ENCODE data around the gene LHX5.

The LHX5 gene

DNA sequence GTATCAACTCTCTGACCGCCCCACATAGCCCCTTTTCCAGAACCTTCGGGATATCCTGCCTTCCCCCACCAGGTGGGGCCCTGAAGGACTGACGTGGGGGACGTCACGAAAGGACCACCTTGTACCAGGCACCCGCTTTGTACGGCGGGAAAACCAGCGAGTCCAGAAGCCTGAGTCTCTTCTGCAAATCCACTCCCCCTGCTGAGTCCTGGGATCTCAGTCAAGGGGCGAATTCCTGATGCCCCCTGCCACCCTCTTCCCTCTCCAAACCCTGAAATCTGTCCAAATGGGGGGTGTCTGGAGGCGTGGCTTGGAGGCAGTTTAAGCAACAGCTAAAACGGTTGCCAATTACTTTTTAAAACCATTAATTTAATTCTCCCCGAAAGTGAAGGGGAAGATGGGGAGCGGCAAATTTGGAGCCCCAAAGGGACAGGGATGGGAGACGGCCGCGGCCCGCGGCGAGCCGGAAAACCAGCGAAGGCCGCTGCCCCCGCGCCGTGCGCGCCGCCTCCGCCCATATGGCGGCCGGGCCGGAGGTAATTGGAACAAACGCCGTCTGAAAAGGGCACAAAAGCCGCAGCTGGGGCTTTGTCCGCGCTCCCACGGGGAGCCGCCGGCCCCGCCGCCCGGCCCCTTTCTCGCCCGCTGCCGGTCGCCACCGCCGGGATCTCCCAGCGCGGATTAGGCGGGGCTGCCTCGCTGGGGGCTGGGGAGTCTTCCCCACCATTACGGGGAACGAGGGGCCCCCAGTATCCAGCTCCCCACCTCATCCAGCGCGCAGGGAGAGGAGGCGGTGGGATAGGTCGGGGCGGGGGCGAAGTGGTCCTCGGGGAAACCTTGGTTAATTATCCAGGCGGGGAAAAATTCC is 6.6 kb downstream of the LHX5 start:
- no peak for DNase-seq

- no peak for DNase-seq
Observed at GRCh38 chr12:113464452-113464775, 7.3 kb downstream of the LHX5 start.

- no peak for DNase-seq
Observed at GRCh38 chr12:113463746-113464451, 7.8 kb downstream of the LHX5 start.

DNA sequence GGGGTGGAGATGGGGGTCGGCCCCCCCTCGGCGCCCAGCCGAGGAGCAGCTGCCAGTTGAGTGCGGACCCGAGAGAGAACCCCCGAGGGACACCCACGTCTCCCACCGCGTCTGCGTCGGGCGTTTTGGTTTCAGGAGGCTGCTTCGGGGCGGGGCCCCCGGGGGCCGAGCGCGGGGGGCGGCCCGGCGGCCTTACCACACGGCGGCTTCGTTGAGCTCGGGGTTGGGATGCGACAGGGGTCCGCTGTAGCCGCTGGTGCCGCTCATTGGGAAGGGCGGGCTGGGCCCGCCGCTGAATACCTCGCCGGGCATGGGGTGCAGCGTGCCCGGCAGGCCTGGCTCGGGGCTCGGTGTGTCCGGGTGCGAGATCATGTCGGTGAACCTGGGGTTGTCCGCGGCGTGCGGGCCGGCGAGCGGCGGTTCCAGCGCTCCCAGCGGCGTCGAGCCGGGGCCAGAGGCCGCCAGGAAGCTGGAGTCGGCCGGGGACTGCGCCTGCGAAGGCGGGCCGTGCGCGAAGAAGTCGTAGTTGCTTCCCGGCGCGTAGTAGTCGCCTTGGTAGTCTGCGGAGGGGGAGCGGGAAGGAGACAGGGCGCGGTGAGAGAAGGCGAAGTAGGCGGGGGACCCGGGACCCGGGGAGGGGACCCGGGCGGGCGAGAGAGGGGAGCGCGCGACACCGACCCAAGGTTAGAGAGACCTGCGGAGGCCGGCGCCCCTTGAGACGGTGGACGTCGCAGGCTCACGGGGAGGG is 8.5 kb downstream of the LHX5 start:
- DNase-seq: no peak

GRCh38 chr12:113462117-113462774 is 9.4 kb downstream of the LHX5 start:
- peak; percentile 75 for DNase-seq

GRCh38 chr12:113461666-113462065 is 10.0 kb downstream of the LHX5 start:
- peak; percentile 42 for DNase-seq

GRCh38 chr12:113459981-113460380 is 11.7 kb downstream of the LHX5 start:
- DNase-seq: no peak

GRCh38 chr12:113457710-113458109 is 14.0 kb downstream of the LHX5 start:
- DNase-seq: no peak

DNA sequence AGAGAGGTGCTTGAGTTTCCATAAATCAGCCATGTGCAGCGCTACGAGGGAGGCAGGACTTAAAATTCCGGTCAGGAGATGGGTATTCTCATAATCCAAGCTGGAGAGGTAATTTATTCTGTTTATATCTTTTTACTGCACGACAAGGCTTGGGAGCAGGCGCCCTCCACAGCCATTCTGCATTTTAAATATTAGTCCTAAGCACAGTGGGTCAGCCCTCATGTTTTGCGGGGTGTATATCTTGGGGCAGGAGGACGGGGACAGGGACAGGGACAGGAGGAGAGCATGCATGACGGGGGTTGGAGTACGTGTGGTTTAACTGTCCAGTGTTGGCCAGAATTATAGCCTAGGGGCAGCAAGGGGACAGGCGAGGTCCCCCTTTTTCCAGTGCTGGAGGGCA is 14.5 kb downstream of the LHX5 start:
- no peak for DNase-seq

GRCh38 chr12:113456761-113457160 is 14.9 kb downstream of the LHX5 start:
- no peak for DNase-seq

DNA sequence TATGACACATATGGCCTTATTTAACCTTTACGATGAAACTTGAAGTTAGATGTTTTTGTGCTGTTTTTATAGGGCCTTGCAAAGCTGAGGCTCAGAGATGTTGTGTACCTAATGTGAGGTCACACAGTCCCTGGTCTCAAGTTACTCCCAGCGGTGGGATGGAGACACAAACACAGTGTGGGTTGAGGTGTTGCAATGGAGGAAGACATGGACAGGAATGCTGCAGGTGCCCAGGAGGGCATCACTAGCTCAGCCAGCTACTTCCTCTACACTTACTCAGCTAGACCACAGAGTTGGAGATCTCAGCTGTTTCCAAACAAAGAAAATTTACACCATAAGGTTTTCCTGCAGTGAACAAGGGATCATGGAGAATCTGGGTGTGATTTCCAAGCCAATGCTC is 15.5 kb downstream of the LHX5 start:
- DNase-seq: no peak

- DNase-seq: no peak
Observed at GRCh38 chr12:113453330-113453729, 18.3 kb downstream of the LHX5 start.

GRCh38 chr12:113452458-113452857 is 19.2 kb downstream of the LHX5 start:
- DNase-seq: no peak

- no peak for DNase-seq
Observed at GRCh38 chr12:113449839-113450238, 21.8 kb downstream of the LHX5 start.

DNA sequence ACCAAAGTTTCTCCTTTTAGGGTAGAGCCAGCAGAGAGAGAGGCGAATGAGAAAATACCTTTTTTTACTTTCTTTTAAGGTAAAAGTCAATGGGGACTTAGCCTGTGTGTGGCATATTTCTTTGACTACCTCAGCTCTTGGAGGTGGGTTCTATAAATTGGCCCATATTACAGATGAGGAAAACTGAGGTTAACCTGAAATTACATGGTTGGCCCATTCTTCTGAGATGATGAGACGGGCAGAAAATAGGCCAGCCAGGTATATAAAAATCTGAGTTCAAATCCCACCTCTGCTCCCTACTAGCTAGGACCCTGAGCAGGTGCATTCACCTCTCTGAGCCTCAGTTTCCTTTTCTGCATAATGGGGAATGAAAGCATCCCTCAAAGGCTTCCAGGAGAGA is 22.4 kb downstream of the LHX5 start:
- no peak for DNase-seq

- DNase-seq: no peak
Observed at GRCh38 chr12:113448873-113449272, 22.8 kb downstream of the LHX5 start.

DNA sequence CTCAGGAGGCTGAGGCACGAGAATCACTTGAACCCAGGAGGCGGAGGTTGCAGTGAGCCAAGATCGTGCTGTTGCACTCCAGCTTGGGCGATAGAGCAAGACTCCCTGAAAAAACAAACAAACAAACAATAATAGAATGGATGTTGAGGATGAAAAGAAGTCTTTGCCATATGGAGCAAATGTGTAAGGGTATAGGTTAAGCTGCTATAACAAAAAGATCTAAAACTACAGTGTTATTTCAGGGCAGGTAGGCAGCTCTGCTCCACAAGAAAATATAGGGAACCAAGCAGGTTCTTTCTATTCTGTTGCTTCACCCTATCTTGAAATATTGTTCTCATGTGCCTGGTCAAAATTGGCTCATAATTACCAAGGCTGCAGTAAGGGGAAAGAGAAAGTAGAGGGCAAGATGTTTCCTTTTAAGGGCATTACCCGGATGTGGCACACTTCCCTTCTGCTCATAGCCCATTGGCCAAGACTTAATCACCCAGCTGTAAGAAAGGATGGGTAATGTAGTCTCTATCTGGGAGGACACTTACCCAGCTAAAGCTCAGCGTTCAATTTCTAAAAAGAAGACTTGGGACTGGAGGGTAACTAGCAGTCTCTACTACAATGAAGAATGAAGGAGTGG is 26.0 kb downstream of the LHX5 start:
- DNase-seq: no peak

- no peak for DNase-seq
Observed at GRCh38 chr12:113443030-113443539, 28.6 kb downstream of the LHX5 start.

DNA sequence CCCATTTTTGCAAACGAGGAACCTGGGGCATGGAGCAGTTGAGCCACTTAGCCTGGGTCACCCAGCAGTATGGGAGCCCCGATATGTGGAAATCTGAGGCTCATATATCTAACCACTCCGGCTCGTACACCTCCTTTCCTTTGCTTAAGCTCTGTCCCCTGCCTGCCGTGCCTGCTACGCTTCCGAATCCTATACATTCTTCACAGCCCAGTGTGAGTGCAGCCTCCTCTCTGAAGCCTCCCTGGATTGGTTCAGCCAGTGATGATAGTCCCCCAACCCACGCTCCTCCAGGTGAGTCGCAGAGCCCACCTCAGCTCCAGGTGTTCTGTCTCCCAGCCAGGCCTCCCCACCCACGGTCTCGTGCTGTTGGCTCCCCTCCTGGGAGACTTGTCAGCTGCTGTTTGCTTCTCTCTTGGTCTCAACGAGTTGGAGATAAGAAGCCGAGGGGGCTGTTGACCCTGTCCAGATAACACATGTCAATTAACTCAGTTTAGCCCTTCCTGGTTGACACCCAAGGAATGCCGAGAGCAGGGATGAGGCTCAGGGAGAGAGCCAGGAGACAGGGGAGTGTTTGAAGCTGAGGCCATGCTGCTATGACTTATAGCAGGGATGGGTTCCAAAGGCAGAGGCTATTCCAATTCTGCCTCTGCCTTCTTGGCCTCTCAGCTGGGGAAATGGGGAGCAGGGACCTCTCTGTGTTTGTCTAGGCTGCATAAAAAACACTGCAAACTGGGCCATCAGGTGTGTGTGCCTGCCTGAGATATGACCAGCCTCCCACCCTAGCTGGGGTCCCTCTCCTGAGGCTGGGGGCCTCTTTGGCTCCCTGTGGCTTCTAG is 30.5 kb downstream of the LHX5 start:
- no peak for DNase-seq

DNA sequence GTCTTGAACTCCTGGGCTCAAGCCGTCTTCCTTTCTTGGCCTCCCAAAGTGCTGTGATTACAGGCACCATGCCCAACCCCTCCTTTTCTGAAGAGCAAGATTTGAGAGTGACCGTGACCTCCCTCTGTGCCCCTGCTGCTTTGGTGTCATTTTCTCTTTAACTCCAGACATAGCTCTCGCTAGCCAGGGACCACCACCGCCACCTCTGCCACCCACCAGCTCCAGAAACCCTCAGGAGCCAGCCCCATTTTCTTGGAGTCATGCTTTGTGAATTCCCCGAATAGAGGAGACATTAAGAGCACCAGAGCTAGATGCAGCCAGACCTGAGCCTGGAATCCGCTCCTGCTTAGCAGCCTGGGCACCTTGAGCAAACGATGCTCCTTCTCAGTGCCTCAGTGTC is 31.3 kb downstream of the LHX5 start:
- no peak for DNase-seq

- DNase-seq: no peak
Observed at GRCh38 chr12:113439606-113440030, 32.1 kb downstream of the LHX5 start.

GRCh38 chr12:113439301-113439597 is 32.4 kb downstream of the LHX5 start:
- DNase-seq: no peak

Measured in activated CD4-positive, alpha-beta T cell treated with anti-CD3 and anti-CD28 coated beads, Interleukin-2, Interleukin-6, amounts not matched to agents 100 ng/mL and 50 ng/mL, durations not matched to agents 16 hours and 8 hours (primary cell).